Aorta (tissue), 5 donors: ENCODE results near the gene WDR88. TPM values are rescaled to one million over a fixed set of nuclear protein-coding genes. Genes with fewer than 3 reads are reported as not detected.
"Not testable (repeated sequence)": the region's sequence is repeated elsewhere in the genome, so short reads cannot be mapped to it uniquely, and the experiment has no call there.

Source experiments
- ATAC-seq: fragments of 200-7000 bp; cut with Tn5 transposase; one replicate; pipeline ENCODE4 v1.9.1; 2022; ENCODE audit warnings: moderate library complexity; ENCODE audit not compliant: low FRiP score
- DNase-seq, 2 donors: peaks; one replicate each; pipeline ENCODE4 v3.0.0-alpha.2; 2020
- H3K27ac ChIP-seq, 2 donors: one replicate each; pipeline ENCODE4 v1.5.1; 2013; ENCODE audit warnings: low read length in 2 of 2, mild to moderate bottlenecking in 2 of 2, moderate library complexity in 2 of 2, control low read depth in 1 of 2, inconsistent platforms in 1 of 2, low read depth in 1 of 2
- H3K27me3 ChIP-seq, 2 donors: one replicate each; pipeline ENCODE4 v1.6.1; 2013; ENCODE audit warnings: control low read depth in 1 of 2, low read length in 1 of 2, mild to moderate bottlenecking in 1 of 2, moderate library complexity in 1 of 2; ENCODE audit not compliant: insufficient read depth in 2 of 2, control insufficient read depth in 1 of 2
- H3K36me3 ChIP-seq, 2 donors: one replicate each; pipeline ENCODE4 v1.6.1; 2013; ENCODE audit warnings: control low read depth in 1 of 2, low read length in 1 of 2, mild to moderate bottlenecking in 1 of 2; ENCODE audit not compliant: insufficient read depth in 2 of 2, control insufficient read depth in 1 of 2
- H3K4me1 ChIP-seq, 2 donors: one replicate each; pipeline ENCODE4 v1.6.1; 2013; ENCODE audit warnings: low read length in 2 of 2, control low read depth in 1 of 2, mild to moderate bottlenecking in 1 of 2, moderate library complexity in 1 of 2; ENCODE audit not compliant: insufficient read depth in 2 of 2, control insufficient read depth in 1 of 2
- H3K4me3 ChIP-seq, 2 donors: one replicate each; pipeline ENCODE4 v1.5.1; 2013; ENCODE audit warnings: low read length in 2 of 2, control low read depth in 1 of 2, mild to moderate bottlenecking in 1 of 2
- H3K9me3 ChIP-seq: one replicate; pipeline ENCODE4 v1.6.1; 2013; ENCODE audit warnings: mild to moderate bottlenecking, low read length; ENCODE audit not compliant: control insufficient read depth
- whole genome bisulfite sequencing, 2 donors: extraction: QIAGEN DNeasy Blood & Tissue Kit; methylation state at CpG; one replicate each; pipeline ENCODE4 v1.1.7; 2013; 5-methylcytosine and 5-hydroxymethylcytosine counted together
- intact Hi-C, 2 donors: fragments of 100-400 bp; cut with DNase I; formaldehyde crosslinking; loops; one replicate each; pipeline versions ENCODE4 v1.14.2 to v1.15.0; 2022
- polyA plus RNA-seq, 2 donors: library from polyadenylated mRNA; stranded (reverse); fragments of 200-250 nt; gene quantifications; one replicate each; pipeline ENCODE4 v1.2.3, GENCODE V29; 2013
- total RNA-seq, 2 donors: library from RNA; stranded (reverse); fragmentation: NEBNext Ultra II Directional; extraction: Animal tissue kit (Norgen Biotek cat#: 25700); gene quantifications; one replicate each; pipeline ENCODE4 v1.2.1, GENCODE V29; 2021
- donor health status: healthy with polysubstance abuse.
- donor health status: Bipolar disorder and iron deficiency.
- donor health status: DM: no; HTN: no; CAD: no.
- donor health status: DM: no; HTN: no; CAD: no.
- donor health status: DM: yes; HTN: yes; CAD: no.

WDR88 gene
- total and polyA plus RNA-seq, 4 donors, result not detected

GRCh38 chr19:33215438-33216197 lies 83.7 kb downstream of the WDR88 start:
- no peaks in the 10 kb centered on the region for H3K36me3 ChIP-seq
- no peaks in the 10 kb centered on the region for H3K27me3 ChIP-seq
- H3K4me3 ChIP-seq, result no peak overlapping the region
- WGBS, 2 donors, result 87 to 91% methylated on average over 18 to 19 of the region's 19 CpGs
- no peaks in the 10 kb centered on the region for H3K9me3 ChIP-seq
- no peak overlapping the region for H3K27ac ChIP-seq
- DNase-seq, result no peak
- intact Hi-C loops, result no loop called here
- ATAC-seq, result no peak
- H3K4me1 ChIP-seq, result no peaks in the 10 kb centered on the region

- Histone ChIP-seq H3K4me3 (no peak overlapping the region), H3K36me3 (no peaks in the 10 kb centered on the region), H3K27me3 (no peaks in the 10 kb centered on the region), H3K9me3 (no peaks in the 10 kb centered on the region), H3K4me1 (no peaks in the 10 kb centered on the region), H3K27ac (no peak overlapping the region)
- 55 to 68% methylated on average over 12 of the region's 12 CpGs for WGBS, 2 donors
- ATAC-seq (no peak), DNase-seq (no peak)
- intact Hi-C loops, result no loop called here
These were observed 84.4 kb downstream of the WDR88 start for GRCh38 chr19:33216198-33216830.

GRCh38 chr19:33217881-33218280 lies 86.0 kb downstream of the WDR88 start:
- no peaks in the 10 kb centered on the region for H3K9me3 ChIP-seq
- H3K4me3 ChIP-seq, result no peak overlapping the region
- no peaks in the 10 kb centered on the region for H3K27me3 ChIP-seq
- H3K4me1 ChIP-seq, result no peaks in the 10 kb centered on the region
- no peak for ATAC-seq
- DNase-seq, result no peak
- WGBS, 2 donors, result 80 to 84% methylated on average over 8 of the region's 8 CpGs
- H3K27ac ChIP-seq, result no peak overlapping the region
- no peaks in the 10 kb centered on the region for H3K36me3 ChIP-seq
- intact Hi-C loops, result no loop called here

GRCh38 chr19:33219261-33219815 lies 87.4 kb downstream of the WDR88 start:
- H3K36me3 ChIP-seq, result no peaks in the 10 kb centered on the region
- H3K27me3 ChIP-seq, result no peaks in the 10 kb centered on the region
- ATAC-seq (no peak), DNase-seq (no peak)
- intact Hi-C loops, result no loop called here
- no peak overlapping the region for H3K4me3 ChIP-seq
- H3K9me3 ChIP-seq, result no peaks in the 10 kb centered on the region
- no peaks in the 10 kb centered on the region for H3K4me1 ChIP-seq
- WGBS, 2 donors, result 46 to 47% methylated on average over 12 of the region's 12 CpGs
- no peak overlapping the region for H3K27ac ChIP-seq

GRCh38 chr19:33220115-33220514 lies 88.2 kb downstream of the WDR88 start:
- Histone ChIP-seq H3K4me1 (no peaks in the 10 kb centered on the region), H3K4me3 (no peak overlapping the region), H3K9me3 (no peaks in the 10 kb centered on the region), H3K27me3 (no peaks in the 10 kb centered on the region), H3K27ac (no peak overlapping the region), H3K36me3 (no peaks in the 10 kb centered on the region)
- ATAC-seq (no peak), DNase-seq (no peak)
- intact Hi-C loops, result no loop called here
- WGBS, 2 donors, result 85 to 89% methylated on average over 18 of the region's 18 CpGs

- no peaks in the 10 kb centered on the region for H3K27me3 ChIP-seq
- ATAC-seq (no peak), DNase-seq (no peak)
- H3K36me3 ChIP-seq, result no peaks in the 10 kb centered on the region
- H3K4me1 ChIP-seq, result no peaks in the 10 kb centered on the region
- H3K4me3 ChIP-seq, result no peak overlapping the region
- 84 to 85% methylated on average over 9 of the region's 9 CpGs for WGBS, 2 donors
- H3K9me3 ChIP-seq, result no peaks in the 10 kb centered on the region
- intact Hi-C loops, result no loop called here
- no peak overlapping the region for H3K27ac ChIP-seq
These were observed 88.8 kb downstream of the WDR88 start for GRCh38 chr19:33220735-33221134.

GRCh38 chr19:33221638-33222037 lies 89.7 kb downstream of the WDR88 start:
- Histone ChIP-seq H3K36me3 (no peaks in the 10 kb centered on the region), H3K4me1 (no peaks in the 10 kb centered on the region), H3K9me3 (no peaks in the 10 kb centered on the region), H3K27ac (no peak overlapping the region), H3K27me3 (no peaks in the 10 kb centered on the region), H3K4me3 (no peak overlapping the region)
- ATAC-seq, result no peak
- intact Hi-C loops, result no loop called here
- no peak for DNase-seq
- 65 to 68% methylated on average over 5 to 6 of the region's 6 CpGs for WGBS, 2 donors

- H3K36me3 ChIP-seq, DNase-seq, H3K27ac ChIP-seq, H3K4me1 ChIP-seq, ATAC-seq, H3K4me3 ChIP-seq, intact Hi-C loops, H3K9me3 ChIP-seq, H3K27me3 ChIP-seq: not testable (repeated sequence)
- WGBS, 2 donors, result 83 to 88% methylated on average over 2 of the region's 2 CpGs
These were observed 90.3 kb downstream of the WDR88 start for GRCh38 chr19:33222255-33222654.
